K562 (cell line): Measurements from ENCODE around the gene GTPBP2. TPM values are rescaled to one million over a fixed set of nuclear protein-coding genes. Genes with fewer than 3 reads are reported as not detected.
A peak's percentile ranks its signal among the peaks of the same experiment; 100 is the strongest.

Experiments
- HSF4 ChIP-seq: fragments of 250-450 bp; sonication (Bioruptor Pico); IDR thresholded peaks from 2 replicates; pipeline ENCODE4 v2.1.2; 2022; ENCODE audit warnings: mild to moderate bottlenecking, moderate library complexity, borderline replicate concordance
- KLF13 ChIP-seq: fragments of 450-650 bp; IDR thresholded peaks from 2 replicates; pipeline ENCODE4 v1.6.1; 2016; ENCODE audit warnings: missing genetic modification characterization, low read depth, mild to moderate bottlenecking, missing compliant biosample characterization, moderate library complexity, borderline replicate concordance
- MED1 ChIP-seq: sonication (generic); formaldehyde crosslinking; IDR thresholded peaks from 2 replicates; pipeline ENCODE4 v1.8.1; 2023; ENCODE audit warnings: missing genetic modification reagents, borderline replicate concordance
- PRMT5 ChIP-seq: sonication (generic); formaldehyde crosslinking; IDR thresholded peaks from 2 replicates; pipeline ENCODE4 v1.5.0; 2020; ENCODE audit warnings: missing genetic modification reagents
- SREBF1 ChIP-seq: fragments of 150-350 bp; IDR thresholded peaks from 2 replicates; pipeline ENCODE4 v1.6.1; 2014; ENCODE audit warnings: antibody characterized with exemption, low read depth, low read length, borderline replicate concordance
- ZNF431 ChIP-seq: sonication (generic); formaldehyde crosslinking; IDR thresholded peaks from 2 replicates; pipeline ENCODE4 v1.8.0; 2022; ENCODE audit warnings: mild to moderate bottlenecking, missing genetic modification reagents
- polyA plus RNA-seq, 8 experiments: library from polyadenylated mRNA; depleted of rRNA in 4 of 8; stranded (reverse) in 5 of 8; unstranded in 3 of 8; fragments of >200 nt; fragmentation: Nextera tagmentation in 2 of 8; fragmentation: Illumina TruSeq in 1 of 8; extraction: Ambion mirVana in 2 of 8; extraction: Trizol in 1 of 8; gene quantifications; 2 replicates each; pipeline versions ENCODE4 v1.2.1 to v1.2.3, GENCODE V29; 2011 to 2014; ENCODE audit warnings: inconsistent platforms in 1 of 8, missing spikeins in 1 of 8
- total RNA-seq, 7 experiments: library from RNA; depleted of rRNA in 6 of 7; stranded (reverse); fragments of >200 nt in 6 of 7; fragmentation: Illumina TruSeq in 2 of 7; extraction: Trizol in 2 of 7; gene quantifications; 2 replicates each; pipeline versions ENCODE4 v1.2.1 to v1.2.3, GENCODE V29; 2011 to 2021; ENCODE audit warnings: low replicate concordance in 1 of 7
- TF ChIP-seq, protein P1 (sequence below): fragments of 150-350 bp; conservative IDR thresholded peaks from 2 replicates; pipeline ENCODE4 v1.6.1; 2014; ENCODE audit warnings: low read length

The GTPBP2 gene
- total and polyA plus RNA-seq, 9 of the 15 experiments (the other 6 are each of a cell fraction or from before 2014, with no cell fraction given): 48.4 to 196 (median 111) TPM

DNA sequence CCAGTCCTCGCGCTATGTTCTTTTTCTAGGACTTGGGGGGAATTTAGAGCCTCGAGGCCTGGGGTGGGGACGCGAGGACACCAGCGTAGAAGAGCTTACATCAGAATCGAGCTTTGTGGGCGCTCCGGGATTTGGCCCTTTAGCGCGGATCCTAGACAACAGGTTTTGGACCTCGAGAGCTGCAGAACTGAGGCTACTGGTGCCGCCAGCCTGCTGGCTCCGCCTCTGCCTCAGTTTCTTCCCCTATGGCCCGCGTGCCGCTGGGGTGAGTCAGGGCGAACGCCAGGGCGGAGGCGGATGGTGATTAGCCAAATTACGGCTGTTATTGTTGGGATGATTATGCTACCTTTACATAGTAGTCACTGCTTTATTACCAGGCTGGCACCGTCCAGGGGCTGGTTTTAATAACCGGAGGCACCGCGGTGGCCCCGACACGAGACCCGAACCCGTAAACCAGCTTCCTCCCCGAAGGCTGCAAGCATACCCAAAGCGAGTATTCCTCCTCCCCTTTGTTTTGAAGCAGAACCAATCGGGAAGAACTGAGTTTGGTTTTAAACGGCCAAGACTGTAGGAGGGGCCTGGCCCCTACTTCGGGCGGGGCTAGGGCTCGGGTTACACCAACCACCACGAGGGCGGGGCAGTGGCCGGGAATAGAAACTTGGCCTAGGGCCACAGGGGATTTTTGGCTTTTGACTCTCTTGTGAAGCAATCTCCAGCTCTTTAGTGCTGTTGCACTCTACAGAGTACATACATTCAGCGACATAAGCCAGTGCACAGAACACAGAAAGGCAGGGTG, 639 bp upstream of the GTPBP2 start (continued):
- TF ChIP-seq KLF13 (tag) (no peak), PRMT5 (CRISPR knock-in tag) (0 out of 2 replicates have a peak, but pooled peaks have one; percentile 60), SREBF1 (no peak), HSF4 (no peak), ZNF431 (CRISPR knock-in tag) (peak; percentile 52; the same call in 1 of the 2 replicates), MED1 (no peak)
- TF ChIP-seq, protein P1, sequence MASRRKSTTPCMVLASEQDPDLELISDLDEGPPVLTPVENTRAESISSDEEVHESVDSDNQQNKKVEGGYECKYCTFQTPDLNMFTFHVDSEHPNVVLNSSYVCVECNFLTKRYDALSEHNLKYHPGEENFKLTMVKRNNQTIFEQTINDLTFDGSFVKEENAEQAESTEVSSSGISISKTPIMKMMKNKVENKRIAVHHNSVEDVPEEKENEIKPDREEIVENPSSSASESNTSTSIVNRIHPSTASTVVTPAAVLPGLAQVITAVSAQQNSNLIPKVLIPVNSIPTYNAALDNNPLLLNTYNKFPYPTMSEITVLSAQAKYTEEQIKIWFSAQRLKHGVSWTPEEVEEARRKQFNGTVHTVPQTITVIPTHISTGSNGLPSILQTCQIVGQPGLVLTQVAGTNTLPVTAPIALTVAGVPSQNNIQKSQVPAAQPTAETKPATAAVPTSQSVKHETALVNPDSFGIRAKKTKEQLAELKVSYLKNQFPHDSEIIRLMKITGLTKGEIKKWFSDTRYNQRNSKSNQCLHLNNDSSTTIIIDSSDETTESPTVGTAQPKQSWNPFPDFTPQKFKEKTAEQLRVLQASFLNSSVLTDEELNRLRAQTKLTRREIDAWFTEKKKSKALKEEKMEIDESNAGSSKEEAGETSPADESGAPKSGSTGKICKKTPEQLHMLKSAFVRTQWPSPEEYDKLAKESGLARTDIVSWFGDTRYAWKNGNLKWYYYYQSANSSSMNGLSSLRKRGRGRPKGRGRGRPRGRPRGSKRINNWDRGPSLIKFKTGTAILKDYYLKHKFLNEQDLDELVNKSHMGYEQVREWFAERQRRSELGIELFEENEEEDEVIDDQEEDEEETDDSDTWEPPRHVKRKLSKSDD: no peak
